GM13977 (cell line): ENCODE data around the gene RYR1.

Experiments
- DNase-seq: peaks from one replicate; pipeline ENCODE4 v3.0.0; 2012; ENCODE audit warnings: low spot score
- in situ Hi-C: fragments of 300-500 bp; cut with MboI; formaldehyde crosslinking; loops from one replicate; pipeline ENCODE4 v1.12.0; 2022; ENCODE audit warnings: low sequenced_read_pairs, low pct_unique_long_range_greater_than_20kb, mixed read lengths, inconsistent platforms; ENCODE audit not compliant: unreplicated experiment
- TF ChIP-seq, protein P1 (sequence below): IDR thresholded peaks from 2 replicates; pipeline ENCODE4 v1.5.1; 2012; ENCODE audit warnings: mild to moderate bottlenecking, control low read depth; ENCODE audit not compliant: insufficient read depth; ENCODE audit errors: extremely low read depth, missing control alignments

Gene RYR1

DNA sequence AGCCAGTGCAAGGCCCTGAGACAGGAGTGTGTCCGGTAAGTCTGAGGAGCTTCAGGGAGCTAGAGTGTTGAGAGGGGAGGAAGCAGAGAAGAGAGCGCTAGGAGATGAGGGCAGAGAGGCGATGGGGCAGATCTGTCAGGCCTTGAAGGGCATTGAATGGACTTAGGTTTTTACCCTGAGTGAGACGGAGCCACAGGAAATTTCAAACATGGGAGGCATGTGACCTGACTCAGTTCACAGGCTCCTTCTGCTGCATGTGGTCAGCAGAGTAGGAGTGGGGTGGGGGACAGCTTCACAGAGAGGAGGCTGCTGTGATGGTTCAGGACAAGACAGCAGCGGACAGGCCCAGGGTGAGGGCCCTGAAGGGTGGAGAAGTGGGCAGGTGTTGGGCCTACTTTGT is 33.1 kb upstream of the RYR1 start:
- in situ Hi-C loops, result loop anchor here (25.0 kb wide), 1 partner anchor 537 kb away; the partner anchor contains the start of genes MRPS12 and SARS2
- TF ChIP-seq, protein P1, sequence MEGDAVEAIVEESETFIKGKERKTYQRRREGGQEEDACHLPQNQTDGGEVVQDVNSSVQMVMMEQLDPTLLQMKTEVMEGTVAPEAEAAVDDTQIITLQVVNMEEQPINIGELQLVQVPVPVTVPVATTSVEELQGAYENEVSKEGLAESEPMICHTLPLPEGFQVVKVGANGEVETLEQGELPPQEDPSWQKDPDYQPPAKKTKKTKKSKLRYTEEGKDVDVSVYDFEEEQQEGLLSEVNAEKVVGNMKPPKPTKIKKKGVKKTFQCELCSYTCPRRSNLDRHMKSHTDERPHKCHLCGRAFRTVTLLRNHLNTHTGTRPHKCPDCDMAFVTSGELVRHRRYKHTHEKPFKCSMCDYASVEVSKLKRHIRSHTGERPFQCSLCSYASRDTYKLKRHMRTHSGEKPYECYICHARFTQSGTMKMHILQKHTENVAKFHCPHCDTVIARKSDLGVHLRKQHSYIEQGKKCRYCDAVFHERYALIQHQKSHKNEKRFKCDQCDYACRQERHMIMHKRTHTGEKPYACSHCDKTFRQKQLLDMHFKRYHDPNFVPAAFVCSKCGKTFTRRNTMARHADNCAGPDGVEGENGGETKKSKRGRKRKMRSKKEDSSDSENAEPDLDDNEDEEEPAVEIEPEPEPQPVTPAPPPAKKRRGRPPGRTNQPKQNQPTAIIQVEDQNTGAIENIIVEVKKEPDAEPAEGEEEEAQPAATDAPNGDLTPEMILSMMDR, result no peak
- DNase-seq, result no peak

DNA sequence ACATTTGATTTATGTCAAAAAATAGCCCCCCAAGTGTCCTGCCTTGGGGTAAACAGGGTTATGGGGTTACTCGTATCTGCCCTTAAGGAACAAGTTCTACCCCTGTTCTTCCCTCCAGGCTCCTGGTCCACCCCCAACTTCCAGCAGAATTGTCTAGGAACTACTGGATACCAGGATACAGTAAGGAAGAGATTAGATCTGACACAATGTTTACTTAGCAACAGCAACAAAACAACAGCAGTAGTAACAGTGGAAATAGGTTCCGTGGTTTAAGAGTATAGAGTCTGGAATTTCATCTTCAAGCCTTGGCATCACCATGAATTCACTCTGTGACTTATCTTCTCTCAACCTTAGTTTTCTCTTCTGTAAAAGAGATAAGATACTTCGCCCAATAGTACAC is 32.3 kb upstream of the RYR1 start:
- TF ChIP-seq, protein P1, result no peak
- in situ Hi-C loops, result loop anchor here (25.0 kb wide), 1 partner anchor 536 kb away; the partner anchor contains the start of genes MRPS12 and SARS2
- DNase-seq, result no peak

DNA sequence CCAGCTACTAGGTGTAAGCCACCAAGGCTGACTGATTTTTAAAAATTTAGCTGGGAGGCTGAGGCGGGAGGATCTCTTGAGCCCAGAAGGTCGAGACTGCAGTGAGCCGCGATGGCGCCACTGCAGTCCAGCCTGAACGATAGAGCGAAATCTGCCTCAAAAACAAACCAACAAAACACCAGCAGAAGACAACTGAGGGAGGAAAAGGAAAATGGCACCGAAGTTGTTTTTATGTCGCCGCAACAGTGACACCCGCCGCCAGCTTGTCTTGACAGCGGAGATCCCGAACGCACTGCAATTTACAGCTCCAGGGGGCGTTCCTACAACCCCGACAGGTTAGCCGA is 30.9 kb upstream of the RYR1 start:
- in situ Hi-C loops, result loop anchor here (25.0 kb wide), 1 partner anchor 535 kb away; the partner anchor contains the start of genes MRPS12 and SARS2
- DNase-seq, result no peak
- TF ChIP-seq, protein P1, result peak; percentile 13

DNA sequence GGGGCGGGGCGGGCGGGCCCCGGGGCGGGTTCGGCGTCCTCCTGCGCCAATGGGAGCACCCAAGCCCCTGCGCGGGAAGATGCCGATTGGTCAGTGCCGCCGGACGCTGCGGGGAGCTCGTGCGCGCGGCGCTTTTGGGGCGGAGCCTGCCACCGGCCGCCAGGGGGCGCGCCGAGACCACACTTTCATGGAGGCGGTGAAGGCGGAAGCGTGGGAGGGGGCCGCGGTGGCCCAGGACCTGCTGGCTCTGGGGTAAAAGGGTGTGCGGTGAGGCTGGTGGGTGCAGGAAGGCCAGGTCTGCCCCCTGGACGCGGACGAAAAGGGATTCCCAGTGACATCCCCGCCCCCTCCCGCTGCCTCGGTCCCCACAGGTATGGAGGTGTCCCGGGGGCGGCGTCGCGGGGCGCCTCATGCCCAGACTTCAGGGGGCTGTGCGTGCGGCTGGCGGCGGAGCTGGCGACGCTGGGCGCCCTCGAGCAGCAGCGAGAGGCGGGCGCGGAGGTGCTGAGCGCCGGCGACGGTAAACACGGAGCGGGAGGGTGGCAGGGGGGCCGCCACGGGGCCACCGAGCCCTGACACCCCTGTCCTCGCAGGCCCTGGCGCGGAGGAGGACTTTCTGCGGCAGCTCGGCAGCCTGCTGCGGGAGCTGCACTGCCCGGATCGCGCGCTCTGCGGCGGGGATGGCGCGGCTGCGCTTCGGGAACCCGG is 30.4 kb upstream of the RYR1 start, which contains the start of gene FAM98C:
Gene FAM98C, plus strand, starts transcription at position 127 of the 708 bp plus-strand sequence. Its CDS starts 61 bp downstream, at position 188.
- peak; percentile 100 for DNase-seq
- in situ Hi-C loops, result loop anchor here (25.0 kb wide), 1 partner anchor 534 kb away; the partner anchor contains the start of genes MRPS12 and SARS2
- TF ChIP-seq, protein P1, result peak; percentile 96

DNA sequence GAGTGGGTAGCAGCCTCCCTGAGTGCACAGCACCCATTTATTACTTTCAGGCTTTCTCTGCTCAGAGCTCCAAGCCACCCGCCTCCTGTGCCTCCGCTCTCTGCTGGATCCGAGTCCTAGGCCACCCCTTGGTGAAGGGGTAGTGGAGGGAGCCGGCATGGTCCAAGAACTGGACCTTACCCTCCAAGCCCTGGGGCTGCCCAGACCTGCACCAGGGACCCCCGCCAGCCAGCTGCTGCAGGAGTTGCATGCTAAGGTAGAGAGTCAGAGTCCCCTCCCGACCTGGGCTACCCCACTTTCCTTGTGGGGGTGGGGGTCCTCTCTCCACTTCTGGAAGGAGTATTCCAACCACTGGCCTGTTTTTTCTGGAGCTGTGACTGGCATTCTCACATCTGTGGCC is 28.6 kb upstream of the RYR1 start:
- DNase-seq, result no peak
- TF ChIP-seq, protein P1, result no peak
- in situ Hi-C loops, result loop anchor here (25.0 kb wide), 1 partner anchor 532 kb away; the partner anchor contains the start of genes MRPS12 and SARS2

DNA sequence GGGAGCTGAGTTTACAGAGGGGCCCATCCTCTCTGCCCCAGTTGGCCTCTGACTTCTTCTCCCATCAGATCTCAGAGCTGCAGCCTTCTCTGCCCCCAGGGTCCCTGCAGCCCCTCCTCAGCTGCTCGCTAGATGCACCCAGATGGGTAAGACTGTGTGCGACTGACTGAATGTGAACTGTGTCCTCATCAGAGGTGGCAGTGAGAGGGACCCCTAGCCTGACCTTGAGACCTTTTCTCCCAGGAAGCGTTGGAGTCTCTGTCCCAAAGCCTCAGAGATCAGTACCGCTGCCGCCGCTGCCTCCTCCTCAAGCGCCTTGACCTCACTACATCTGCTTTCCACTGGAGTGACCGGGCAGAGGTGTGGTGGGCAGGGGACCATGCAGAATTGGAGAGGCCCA is 28.2 kb upstream of the RYR1 start:
- TF ChIP-seq, protein P1, result no peak
- DNase-seq, result no peak
- in situ Hi-C loops, result loop anchor here (25.0 kb wide), 1 partner anchor 532 kb away; the partner anchor contains the start of genes MRPS12 and SARS2
